HG02852 (cell line): ENCODE results near the gene KPNA1.

Source experiments
- ATAC-seq: cut with Tn5 transposase; IDR thresholded peaks from one replicate; pipeline ENCODE4 v1.9.1; 2021; ENCODE audit warnings: mild to moderate bottlenecking, moderate library complexity; ENCODE audit not compliant: unreplicated experiment

The KPNA1 gene

GRCh38 chr3:122389197-122389596 lies 125.5 kb downstream of the KPNA1 start:
- no peak for ATAC-seq

DNA sequence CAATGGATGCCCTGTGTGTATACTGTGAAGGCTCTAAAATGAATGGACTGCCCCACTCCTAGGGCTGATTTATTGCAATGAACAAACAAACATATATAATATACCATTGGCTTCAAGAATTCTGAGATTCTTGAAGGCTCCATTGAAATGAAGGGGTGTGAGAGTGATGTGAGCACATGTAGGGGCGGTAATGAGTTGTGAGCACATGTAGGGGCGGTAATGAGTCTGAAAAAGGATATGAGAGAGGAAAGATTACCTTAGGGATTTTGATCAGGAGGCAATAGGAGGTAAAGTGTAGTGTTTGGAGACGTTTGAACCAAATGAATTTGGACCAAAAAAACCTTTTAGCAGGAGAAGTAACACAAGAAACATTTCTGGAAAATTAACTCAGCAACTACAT lies 127.0 kb downstream of the KPNA1 start:
- no peak for ATAC-seq

- ATAC-seq, result peak; percentile 91
Measured at GRCh38 chr3:122383771-122384697, 130.7 kb downstream of the KPNA1 start, which contains the start of gene FAM162A. Gene FAM162A (plus strand): TSS chr3:122384182. CDS start chr3:122384266, 84 bp downstream.

DNA sequence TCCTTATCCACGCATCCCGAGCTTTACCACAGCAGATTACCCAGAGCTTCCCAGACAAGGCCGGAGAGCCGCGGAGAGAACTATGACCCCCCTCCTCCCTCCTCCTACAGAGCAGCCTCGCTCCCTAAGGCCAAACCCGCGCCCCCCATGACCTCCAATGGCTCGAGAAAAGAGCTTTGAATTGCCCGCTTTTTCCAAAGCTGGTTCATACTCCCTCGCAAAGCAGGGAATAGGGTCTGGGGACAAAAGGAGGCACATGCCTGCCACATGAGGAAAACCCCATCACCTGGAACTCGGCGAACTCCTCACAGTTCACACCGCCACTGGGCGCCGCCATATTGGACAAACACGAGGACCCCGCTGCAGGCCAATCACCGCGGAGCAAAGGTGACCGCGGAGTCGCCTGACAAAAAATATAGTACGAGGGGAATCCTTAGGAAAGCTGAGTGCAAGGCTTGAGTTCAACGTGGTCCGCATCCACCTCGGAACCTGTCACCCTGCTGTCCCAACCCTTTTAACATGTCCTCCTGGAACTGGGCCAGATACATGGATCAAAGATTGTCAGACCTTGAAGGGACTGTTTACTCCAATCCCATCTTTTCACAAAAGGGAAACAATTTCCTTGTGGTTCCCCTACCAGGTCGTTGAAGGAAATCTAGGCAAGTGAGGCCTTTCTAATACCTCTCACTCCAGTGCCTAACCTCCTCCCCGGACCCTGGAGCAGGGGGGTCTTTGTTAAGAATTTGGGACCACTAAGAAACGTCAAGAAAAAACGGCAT lies 131.7 kb downstream of the KPNA1 start, which contains the start of gene MIX23:
Gene MIX23, minus strand, starts transcription at position 344 of the 779 bp plus-strand sequence. Its CDS starts 7 bp downstream, at position 337.
- peak; percentile 34 for ATAC-seq

GRCh38 chr3:122377975-122378374 lies 136.8 kb downstream of the KPNA1 start:
- ATAC-seq, result no peak

GRCh38 chr3:122374034-122374433 lies 140.7 kb downstream of the KPNA1 start:
- no peak for ATAC-seq
